NCI-H1417 treated with DMSO at 0.1 percent for 48 hours (cell line): ENCODE measurements around the gene CRIM1.

Source experiments
- DNase-seq: peaks from one replicate; lab custom pipeline; 2025; lab: John Stamatoyannopoulos, UW

The CRIM1 gene

GRCh38 chr2:36371928-36372391 lies 16.4 kb downstream of the CRIM1 start:
- DNase-seq = no peak

GRCh38 chr2:36373149-36373926 lies 17.8 kb downstream of the CRIM1 start:
- DNase-seq = no peak

GRCh38 chr2:36374585-36374984 lies 19.0 kb downstream of the CRIM1 start:
- DNase-seq = no peak

DNA sequence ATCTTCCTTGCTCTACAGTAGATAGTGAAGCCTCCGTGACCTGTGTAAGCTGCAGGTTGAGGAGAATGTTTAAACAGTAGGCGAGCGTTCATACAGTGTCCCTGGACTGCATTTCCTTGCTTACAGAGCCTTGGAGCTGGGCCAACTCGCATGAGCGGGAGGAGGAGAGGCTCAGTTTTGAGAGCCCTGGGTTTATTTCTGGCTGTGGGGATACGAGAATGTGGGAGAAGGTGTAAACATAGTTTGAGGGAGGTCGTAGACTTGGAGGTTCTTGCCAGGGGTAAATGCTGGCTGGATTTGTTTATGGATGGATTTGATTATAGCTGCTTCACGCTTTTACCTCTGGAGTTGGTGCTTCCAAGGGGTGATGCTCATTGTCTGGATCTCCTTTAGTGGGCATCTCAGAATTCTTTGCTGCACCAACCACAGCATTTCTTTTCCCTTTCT lies 20.8 kb downstream of the CRIM1 start:
- no peak for DNase-seq

GRCh38 chr2:36376992-36377738 lies 21.6 kb downstream of the CRIM1 start:
- DNase-seq = no peak

DNA sequence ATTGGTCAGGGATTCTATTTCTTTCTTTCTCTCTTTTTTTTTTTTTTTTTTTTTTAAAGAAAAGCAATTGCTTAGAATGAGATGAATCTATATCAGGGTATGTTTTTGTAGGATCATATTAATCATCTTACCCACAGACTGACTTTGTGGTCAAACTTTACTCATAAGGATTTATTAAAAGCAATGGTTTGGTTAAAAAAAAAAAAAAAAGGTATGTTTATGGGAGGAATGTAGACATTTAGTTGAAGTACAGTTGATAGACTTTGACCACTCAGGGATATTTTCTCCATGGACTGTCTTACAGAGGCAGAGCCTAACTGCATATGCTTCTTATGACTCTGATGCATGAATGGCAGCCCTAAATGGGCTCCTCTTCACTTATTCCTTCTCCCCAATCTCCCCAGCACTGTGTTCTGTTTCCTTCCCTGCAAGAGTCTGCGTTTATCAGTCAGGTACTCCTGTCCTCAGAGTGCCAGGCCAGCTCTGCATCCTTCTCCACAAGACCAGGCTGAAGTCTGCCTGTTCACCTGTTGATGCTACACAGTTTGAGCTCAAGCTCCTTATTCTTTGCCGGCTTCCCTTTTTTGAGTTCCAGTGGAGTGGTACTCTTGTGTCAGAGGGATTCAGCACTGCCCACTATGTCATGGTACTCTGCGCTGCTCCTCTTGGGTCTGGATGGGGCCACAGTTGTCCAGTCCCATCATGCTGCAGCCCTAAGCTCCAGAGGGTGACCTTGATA lies 24.3 kb downstream of the CRIM1 start:
- no peak for DNase-seq

DNA sequence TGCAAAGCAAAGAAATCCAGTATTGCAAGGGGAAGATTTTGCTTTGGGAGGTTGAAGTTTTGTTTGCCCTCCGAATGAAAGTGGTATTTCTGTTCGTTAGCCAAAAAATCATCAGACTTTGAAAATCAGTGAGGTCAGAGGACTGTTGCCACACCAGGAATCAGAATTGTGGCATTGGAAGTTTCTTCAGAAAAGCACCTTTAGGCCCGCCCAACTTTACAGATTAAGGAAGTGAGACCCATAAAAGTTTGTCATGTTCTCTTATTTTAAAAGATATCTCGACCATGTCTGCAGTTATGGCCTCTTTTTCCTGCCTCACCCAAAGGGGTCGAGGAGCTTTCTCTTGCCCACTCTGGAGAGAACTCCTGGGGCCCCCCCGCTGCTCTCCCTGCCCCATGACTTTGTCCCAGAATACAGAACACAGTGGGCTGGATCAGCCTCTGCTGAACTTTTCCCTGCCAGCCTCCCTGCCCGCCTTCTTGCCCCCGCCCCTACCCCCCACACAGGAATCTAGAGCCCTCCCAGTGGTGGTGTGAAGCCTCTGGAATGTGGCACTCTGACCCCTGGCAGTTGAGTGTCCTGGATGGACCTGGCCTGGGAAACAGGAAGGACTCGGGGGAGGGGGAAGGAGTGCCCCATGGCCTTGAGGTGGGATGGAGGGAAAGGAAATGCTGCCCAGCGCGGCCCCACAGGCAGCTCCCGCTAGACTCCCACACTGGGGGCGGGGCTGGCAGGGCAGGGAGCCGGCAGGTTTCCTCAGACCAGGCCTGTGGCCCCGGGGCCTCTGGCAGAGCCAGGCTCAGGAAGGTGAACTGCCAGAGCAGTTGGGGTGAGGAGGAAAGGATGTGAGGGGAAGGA lies 25.3 kb downstream of the CRIM1 start:
- DNase-seq = no peak

DNA sequence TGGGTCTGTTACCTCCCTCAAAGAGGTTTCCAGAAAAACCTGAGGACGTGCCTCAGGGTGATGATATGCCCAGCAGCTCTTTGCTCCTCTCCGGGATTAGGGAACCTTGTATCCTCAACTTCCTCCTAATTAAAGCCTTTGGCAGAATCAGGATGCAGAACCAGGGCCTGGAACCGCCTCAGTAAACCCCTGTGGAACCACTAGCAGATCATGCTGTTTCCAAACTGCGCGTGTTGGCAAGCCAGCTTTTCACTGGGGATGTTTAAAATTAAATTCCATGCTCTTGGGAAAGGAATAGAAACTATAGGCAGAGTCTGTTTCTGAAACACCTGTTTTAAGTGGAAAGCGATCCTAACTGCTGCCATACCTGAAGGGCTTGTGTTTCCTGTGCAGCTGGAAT lies 26.4 kb downstream of the CRIM1 start:
- no peak for DNase-seq

DNA sequence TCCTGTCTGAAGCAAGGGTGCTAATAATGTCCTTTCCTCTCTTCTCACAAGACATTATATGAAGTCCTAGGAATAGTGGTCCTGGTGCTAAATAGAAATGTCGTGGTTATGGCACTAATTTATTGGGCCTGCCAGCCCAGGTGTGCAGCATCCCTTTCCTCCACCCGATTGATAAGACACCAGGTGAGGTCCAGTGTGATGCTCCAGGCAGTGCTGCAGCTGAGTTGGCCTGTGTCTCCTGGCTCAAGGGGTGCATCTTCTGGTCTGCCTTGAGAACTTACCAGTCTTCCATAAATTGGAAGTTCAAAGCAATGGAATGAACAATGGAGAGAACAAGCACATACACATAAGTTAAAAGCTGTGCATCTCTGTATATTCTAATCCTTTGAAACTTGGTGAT lies 26.9 kb downstream of the CRIM1 start:
- DNase-seq = no peak

GRCh38 chr2:36383726-36384125 lies 28.1 kb downstream of the CRIM1 start:
- DNase-seq = no peak

DNA sequence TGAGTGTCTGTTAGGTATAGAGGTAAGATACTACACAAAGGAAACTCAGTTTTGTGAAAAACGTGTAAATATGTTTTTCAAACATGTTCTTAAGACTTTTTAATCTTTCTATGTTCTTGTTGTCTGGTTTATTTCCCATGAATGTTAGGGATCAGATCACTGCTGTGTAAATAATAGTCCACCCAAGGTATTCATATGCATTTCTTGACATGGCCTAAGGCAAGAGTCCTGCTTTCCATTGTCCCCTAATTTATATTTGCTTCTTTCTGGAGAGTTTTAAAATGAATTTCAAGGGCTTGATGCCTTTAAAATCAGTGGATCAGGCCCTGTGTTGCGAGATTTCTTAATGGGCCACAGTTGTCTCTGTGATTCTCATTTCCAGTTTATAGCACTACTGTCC lies 28.9 kb downstream of the CRIM1 start:
- no peak for DNase-seq

- no peak for DNase-seq
Observed at GRCh38 chr2:36385603-36386002, 30.0 kb downstream of the CRIM1 start.

GRCh38 chr2:36387258-36387916 lies 31.8 kb downstream of the CRIM1 start:
- no peak for DNase-seq

DNA sequence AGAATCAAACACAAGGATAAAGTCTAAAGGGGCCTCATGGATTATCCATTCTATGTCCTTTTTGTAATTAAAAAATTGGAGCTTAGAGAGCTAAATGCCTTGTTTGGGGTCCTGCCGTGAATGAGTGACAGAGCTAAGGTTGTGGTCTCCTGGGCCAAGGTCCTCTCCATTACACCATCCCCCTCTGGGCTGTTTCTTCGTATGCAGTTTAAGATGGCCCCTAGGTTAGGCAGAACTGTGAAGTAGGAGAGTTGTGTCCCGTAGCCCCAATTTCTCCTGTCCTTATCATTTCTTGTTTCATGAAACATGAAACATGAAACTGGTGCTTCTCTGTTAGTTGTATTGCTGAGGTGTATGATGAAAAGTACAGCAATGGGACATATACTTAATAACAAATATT lies 32.9 kb downstream of the CRIM1 start:
- DNase-seq = no peak

DNA sequence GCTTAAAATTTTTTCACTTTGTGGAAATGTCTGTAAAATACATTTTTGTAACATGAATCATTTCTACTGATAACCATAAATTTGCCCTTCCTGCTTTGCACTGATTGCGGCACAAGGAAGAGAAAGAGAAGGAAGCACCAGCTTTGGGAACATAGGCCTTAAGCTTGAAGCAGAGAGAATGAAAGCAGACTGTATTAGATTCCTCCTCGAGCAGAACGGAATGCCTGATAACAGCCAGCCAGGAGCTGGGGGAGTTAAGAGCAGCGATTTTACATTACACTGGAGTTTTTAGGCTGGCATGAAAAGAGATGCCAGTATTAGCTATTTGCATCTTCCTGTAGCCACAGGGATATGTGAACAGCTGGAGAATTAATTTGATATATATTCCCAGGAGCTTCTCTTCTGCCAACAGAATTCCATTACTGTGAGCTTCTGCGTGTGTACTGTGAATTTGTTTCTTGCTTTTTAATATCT lies 33.5 kb downstream of the CRIM1 start:
- DNase-seq = no peak

GRCh38 chr2:36389577-36389976 lies 34.0 kb downstream of the CRIM1 start:
- DNase-seq = no peak

DNA sequence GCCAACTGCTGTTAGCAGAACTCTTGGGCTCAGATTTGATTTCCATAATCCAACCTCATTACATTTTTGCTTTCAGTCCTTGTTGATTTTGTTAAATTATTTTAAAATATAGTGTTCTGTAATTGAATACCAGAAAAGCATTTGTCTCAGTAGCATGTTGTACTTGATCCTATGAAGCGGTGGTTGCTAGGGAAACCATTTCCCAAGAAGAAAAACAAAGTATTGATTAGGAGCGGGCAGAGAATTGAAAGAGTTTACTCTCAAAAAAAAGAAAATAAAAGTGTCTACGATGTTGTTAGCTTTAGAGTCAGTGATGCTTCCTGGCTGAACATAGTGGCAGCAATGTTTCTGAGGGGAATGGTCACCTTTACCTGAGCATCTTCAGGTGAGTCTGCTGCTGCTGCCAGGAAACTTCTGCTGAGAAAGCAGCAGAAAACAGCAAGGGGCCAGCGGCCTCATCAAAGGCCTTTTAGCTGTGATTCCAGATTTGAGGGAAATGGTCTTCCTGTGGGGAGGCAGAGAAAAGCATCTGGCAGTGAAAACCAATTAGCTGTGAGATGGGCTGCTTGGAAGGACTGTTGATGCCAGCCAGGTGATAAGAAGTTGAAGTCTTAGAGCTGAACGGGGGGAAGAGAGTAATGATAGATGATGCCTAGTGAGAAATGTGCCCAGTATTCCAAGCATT lies 37.1 kb downstream of the CRIM1 start:
- no peak for DNase-seq

DNA sequence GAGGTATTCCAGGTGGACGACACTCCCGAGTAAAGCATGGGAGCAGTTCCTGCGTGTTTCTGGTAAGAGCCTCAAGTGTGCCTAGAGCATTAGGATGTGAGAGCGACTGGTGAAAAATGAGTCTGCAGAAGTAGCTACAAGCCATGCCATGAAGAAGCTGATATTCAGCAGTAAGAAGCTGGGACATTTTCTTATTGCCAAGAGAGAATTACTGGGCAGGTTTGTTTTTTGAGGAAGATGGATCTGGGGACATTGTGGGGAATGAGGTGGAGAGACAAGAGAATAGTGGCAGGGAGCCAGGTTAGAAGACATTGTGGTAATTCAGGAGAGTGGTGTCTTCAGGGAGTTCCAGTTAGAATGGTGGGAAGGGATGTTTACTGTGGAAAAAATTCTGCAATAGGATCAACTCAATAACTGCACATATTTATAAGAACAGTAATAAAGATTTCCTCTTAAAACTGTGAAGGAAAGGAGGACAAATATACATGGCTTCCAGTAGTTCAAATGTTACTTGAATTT lies 38.2 kb downstream of the CRIM1 start:
- DNase-seq = no peak

GRCh38 chr2:36394804-36395203 lies 39.2 kb downstream of the CRIM1 start:
- DNase-seq = no peak

- DNase-seq = no peak
Observed at GRCh38 chr2:36395866-36396265, 40.3 kb downstream of the CRIM1 start.
